Measurements from ENCODE around the gene PPP1R15B.

PPP1R15B gene

DNA sequence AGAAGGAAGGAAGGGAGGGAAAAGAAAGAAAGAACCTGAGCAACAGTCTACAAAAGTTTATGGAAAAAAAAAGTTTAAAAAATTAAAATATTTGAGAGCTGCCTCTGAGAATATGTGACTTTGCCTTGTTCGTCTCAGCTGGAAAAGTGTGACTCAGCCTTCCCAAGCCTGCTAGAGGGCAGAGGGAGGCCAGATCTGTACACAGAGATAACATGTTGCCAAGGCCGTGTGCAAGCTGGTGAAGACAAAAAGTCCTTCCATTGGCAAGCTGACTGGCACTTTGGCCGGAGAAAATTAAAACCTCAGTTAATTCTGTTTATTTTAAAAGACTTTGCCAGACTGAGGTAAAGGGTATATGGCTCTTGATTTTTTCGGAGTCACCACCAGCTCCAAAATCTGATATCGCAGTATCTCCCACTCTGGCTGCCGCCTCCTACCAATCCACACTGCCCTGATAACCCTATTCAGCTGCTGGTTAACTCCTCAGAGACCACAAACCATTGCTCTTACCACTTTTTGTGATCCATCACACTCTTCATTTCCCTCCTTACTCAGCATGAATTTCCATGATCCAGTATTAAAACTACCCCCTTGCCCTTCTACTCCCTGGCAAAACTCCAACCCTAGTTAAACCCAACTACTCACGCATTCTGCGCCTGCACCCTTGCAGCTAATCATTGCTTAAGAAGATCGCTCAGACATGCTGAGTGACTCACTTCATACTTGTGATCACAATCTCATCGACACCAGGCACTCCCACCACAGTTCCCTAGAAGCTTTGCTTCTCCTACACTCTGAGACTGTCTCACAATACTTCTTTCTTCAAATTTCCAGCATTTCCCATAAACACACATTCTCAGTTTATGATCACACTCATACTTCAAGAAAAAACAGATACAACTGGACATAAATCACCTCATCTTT, 5.7 kb upstream of the PPP1R15B start:
- no peaks in the 10 kb centered on the region for H3K27me3 ChIP-seq (ENCODE audit: control insufficient read depth in 1 of 2, insufficient read depth in 2 of 2, low read length in 2 of 2)
- no peaks in the 10 kb centered on the region for H3K9me3 ChIP-seq (ENCODE audit: low read length)
- no peak overlapping the region for H3K9ac ChIP-seq (ENCODE audit: low read length)
- peaks cover 20% of the 10 kb centered on the region for H3K4me1 ChIP-seq (ENCODE audit: insufficient read depth, low read length)
- H3K27ac ChIP-seq (ENCODE audit: low read depth, low read length): peak overlapping the region; percentile 43
- H3K4me3 ChIP-seq (ENCODE audit: low read depth in 1 of 2, low read length in 2 of 2): no peak overlapping the region
- H3K36me3 ChIP-seq (ENCODE audit: insufficient read depth, low read length): peaks cover 6% of the 10 kb centered on the region

DNA sequence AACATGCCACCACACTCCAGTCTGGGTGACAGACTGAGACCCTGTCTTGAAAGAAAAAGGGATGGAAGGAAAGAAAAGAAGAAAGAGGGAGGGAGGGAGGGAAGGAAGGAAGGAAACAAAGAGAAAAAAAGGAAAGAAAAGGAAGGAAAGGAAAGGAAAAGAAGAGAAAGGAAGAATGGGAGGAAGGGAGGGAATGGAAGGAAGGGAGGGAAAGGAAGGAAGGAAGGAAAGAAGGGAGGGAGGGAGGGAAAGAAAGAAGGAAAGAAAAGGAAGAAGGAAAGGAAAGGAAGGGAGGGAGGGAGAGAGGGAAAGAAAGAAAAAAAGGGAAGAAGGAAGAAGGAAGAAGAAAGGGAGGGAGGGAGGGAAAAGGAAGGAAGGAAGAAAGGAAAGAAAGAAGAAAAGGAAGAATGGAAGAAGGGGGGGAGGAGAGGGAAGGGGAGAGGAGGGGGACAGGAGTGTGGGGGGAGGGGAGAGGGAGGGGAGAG, 5.0 kb upstream of the PPP1R15B start:
- H3K27ac ChIP-seq (ENCODE audit: low read depth, low read length): no peak overlapping the region
- peaks cover 20% of the 10 kb centered on the region for H3K4me1 ChIP-seq (ENCODE audit: insufficient read depth, low read length)
- no peak overlapping the region for H3K4me3 ChIP-seq (ENCODE audit: low read depth in 1 of 2, low read length in 2 of 2)

DNA sequence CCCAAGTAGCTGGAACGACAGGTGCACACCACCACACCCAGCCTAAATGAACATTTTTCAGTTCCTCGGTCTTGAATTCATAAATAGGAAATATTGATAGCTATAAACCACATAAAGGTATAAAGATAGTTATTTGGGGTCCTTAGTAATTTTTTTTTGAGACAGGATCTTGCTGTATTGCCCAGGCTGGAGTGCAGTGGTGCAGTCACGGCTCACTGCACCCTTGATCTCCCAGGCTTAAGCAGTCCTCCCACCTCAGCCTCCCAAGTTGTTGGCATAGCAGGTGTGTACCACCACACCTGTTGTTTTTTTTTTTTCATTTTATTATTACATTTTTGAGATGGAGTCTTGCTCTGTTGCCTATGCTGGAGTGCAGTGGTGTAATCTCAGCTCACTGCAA, 3.7 kb upstream of the PPP1R15B start:
- H3K4me3 ChIP-seq (ENCODE audit: low read depth in 1 of 2, low read length in 2 of 2): no peak overlapping the region
- H3K27ac ChIP-seq (ENCODE audit: low read depth, low read length): no peak overlapping the region
- peaks cover 20% of the 10 kb centered on the region for H3K4me1 ChIP-seq (ENCODE audit: insufficient read depth, low read length)

More for the DNA sequence above, 5.0 kb upstream of the PPP1R15B start:
- H3K36me3 ChIP-seq (ENCODE audit: insufficient read depth, low read length): peaks cover 5% of the 10 kb centered on the region
- H3K9ac ChIP-seq (ENCODE audit: low read length): no peak overlapping the region
- H3K9me3 ChIP-seq (ENCODE audit: low read length): no peaks in the 10 kb centered on the region
- H3K27me3 ChIP-seq (ENCODE audit: control insufficient read depth in 1 of 2, insufficient read depth in 2 of 2, low read length in 2 of 2): no peaks in the 10 kb centered on the region

GRCh38 chr1:204414016-204414415, 2.4 kb upstream of the PPP1R15B start:
- no peak overlapping the region for H3K27ac ChIP-seq (ENCODE audit: low read depth, low read length)
- no peaks in the 10 kb centered on the region for H3K9me3 ChIP-seq (ENCODE audit: low read length)
- peaks cover 8% of the 10 kb centered on the region for H3K36me3 ChIP-seq (ENCODE audit: insufficient read depth, low read length)
- H3K27me3 ChIP-seq (ENCODE audit: control insufficient read depth in 1 of 2, insufficient read depth in 2 of 2, low read length in 2 of 2): no peaks in the 10 kb centered on the region
- H3K4me3 ChIP-seq (ENCODE audit: low read depth in 1 of 2, low read length in 2 of 2): no peak overlapping the region
- peaks cover 20% of the 10 kb centered on the region for H3K4me1 ChIP-seq (ENCODE audit: insufficient read depth, low read length)
- no peak overlapping the region for H3K9ac ChIP-seq (ENCODE audit: low read length)

More for the DNA sequence above, 3.7 kb upstream of the PPP1R15B start:
- Histone ChIP-seq H3K9ac (ENCODE audit: low read length) (no peak overlapping the region), H3K36me3 (ENCODE audit: insufficient read depth, low read length) (no peaks in the 10 kb centered on the region), H3K9me3 (ENCODE audit: low read length) (no peaks in the 10 kb centered on the region), H3K27me3 (ENCODE audit: control insufficient read depth in 1 of 2, insufficient read depth in 2 of 2, low read length in 2 of 2) (no peaks in the 10 kb centered on the region)

DNA sequence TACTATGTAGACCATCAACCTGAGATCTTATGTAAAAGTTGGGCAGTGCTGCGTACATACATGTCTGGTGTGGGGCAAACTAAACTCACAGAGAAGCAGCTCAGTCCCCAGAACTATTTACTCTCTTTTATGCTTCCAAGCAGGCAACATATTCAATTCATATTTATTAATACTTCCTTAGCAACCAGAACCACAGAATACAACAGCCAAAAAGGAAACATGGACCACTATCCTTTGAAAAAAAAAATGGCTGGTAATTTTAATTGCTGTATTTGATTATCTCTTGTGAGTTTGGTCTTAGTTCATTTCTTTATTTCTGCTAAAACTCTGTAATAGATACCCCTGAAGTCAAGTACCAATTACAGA, 1.5 kb upstream of the PPP1R15B start:
- Histone ChIP-seq H3K27ac (ENCODE audit: low read depth, low read length) (peak overlapping the region; percentile 37), H3K4me1 (ENCODE audit: insufficient read depth, low read length) (peaks cover 12% of the 10 kb centered on the region), H3K9ac (ENCODE audit: low read length) (no peak overlapping the region), H3K9me3 (ENCODE audit: low read length) (no peaks in the 10 kb centered on the region), H3K27me3 (ENCODE audit: control insufficient read depth in 1 of 2, insufficient read depth in 2 of 2, low read length in 2 of 2) (no peaks in the 10 kb centered on the region), H3K4me3 (ENCODE audit: low read depth in 1 of 2, low read length in 2 of 2) (no peak overlapping the region), H3K36me3 (ENCODE audit: insufficient read depth, low read length) (peaks cover 8% of the 10 kb centered on the region)

DNA sequence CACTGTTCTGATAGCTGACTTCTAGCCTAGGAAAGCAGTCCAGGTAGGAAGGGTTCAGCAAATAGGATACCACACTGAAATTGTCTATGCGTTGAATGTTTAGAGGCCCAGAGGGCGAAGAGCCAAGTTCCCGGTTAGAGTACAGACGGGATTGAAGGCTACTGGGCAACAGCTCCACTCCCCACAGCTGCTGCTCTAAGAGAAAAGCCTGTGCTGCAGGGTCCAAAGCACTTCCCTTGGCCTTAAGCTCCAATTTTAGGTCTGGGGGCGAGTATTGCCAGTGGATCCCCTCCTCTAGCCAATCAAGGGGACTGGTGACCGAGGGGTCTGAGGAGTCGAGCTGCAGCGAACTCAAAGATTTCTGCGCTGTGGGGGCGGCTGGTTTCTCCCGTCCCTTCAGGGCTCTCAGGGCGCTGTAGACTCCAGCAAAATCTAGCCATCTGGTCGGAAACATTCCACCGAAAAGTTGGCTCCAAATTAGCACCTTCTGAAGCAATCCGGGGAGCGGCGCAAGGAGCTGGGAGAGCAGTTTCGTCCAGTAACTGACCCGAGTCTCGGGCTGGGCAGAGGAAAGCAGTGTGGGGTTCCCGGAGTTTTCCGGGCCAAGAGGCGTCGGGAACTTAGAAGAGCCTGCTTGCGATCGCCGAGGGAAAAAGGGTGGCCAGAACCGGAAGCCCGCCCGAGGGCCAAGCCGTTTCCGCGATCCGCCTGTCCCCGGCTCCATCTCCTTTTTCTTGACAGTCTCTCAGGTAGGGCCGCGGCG, 748 bp downstream of the PPP1R15B start:
- Histone ChIP-seq H3K27ac (ENCODE audit: low read depth, low read length) (peak overlapping the region; percentile 99), H3K4me1 (ENCODE audit: insufficient read depth, low read length) (peaks cover 14% of the 10 kb centered on the region), H3K4me3 (ENCODE audit: low read depth in 1 of 2, low read length in 2 of 2) (peak overlapping the region; percentile 95 to 98), H3K9me3 (ENCODE audit: low read length) (no peaks in the 10 kb centered on the region), H3K27me3 (ENCODE audit: control insufficient read depth in 1 of 2, insufficient read depth in 2 of 2, low read length in 2 of 2) (no peaks in the 10 kb centered on the region), H3K9ac (ENCODE audit: low read length) (peak overlapping the region; percentile 98), H3K36me3 (ENCODE audit: insufficient read depth, low read length) (peaks cover 10% of the 10 kb centered on the region)

DNA sequence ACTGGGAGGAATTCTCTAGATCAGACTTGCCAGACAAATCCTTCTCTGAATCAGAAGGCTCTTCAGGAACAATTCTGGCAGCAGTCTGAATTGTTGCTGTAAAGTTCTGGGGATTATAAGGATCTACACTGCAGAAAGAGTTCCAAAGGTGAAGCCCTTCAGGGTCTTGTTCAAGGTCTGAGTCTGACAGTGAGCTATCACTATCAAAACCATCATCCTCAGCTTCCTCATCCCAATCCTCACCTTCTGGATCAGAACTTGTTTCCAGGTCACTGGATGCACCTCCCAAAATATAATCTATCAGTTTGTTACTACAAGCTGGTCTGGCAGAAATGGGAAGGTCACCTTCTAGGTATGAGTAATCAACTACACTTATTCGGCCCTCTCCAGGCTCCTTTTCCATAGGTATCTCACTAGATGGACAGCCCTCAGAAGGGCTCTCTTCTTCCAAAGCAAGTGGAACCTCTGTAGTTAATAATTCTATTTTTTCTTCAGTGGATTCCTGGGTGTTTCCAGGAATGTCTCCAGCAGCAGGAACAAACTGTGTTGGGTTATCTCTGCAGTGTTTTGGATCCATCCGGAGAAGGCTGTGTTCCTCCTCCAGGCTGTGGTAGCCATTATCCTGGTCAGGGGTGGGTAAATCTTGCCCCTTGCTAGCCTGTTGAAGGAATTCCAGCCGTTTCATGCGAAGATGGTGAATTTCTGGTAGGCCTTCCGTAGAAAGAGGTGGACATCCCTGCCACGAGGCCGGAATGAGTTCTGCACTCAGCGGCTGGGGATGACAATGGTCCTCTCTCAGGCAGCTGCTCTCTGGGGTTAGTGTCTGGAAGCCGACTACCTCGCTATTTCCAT, 1.6 kb downstream of the PPP1R15B start:
- Histone ChIP-seq H3K9ac (ENCODE audit: low read length) (peak overlapping the region; percentile 98), H3K4me1 (ENCODE audit: insufficient read depth, low read length) (peaks cover 17% of the 10 kb centered on the region), H3K4me3 (ENCODE audit: low read depth in 1 of 2, low read length in 2 of 2) (peak overlapping the region; percentile 95 to 98), H3K27ac (ENCODE audit: low read depth, low read length) (peak overlapping the region; percentile 99), H3K9me3 (ENCODE audit: low read length) (no peaks in the 10 kb centered on the region), H3K27me3 (ENCODE audit: control insufficient read depth in 1 of 2, insufficient read depth in 2 of 2, low read length in 2 of 2) (no peaks in the 10 kb centered on the region), H3K36me3 (ENCODE audit: insufficient read depth, low read length) (peaks cover 18% of the 10 kb centered on the region)

DNA sequence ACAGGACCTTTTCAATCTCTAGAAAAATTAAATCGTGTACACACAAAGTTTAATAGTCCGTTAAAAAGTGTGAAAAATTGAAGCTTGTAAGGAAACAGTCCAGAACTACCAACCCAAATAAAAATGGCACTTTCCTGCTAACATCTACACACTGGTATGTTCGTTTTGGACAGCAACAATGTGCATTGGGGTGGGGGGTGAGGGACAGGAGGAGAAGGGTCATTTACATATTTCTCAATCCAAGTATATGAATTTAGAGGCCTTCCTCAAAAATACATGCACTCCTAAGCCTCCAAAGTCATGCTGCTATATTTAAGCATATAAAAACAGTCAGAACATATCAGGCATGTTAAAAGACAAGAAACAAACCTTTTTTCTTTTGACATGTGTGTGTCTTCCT, 2.5 kb downstream of the PPP1R15B start:
- Histone ChIP-seq H3K27me3 (ENCODE audit: control insufficient read depth in 1 of 2, insufficient read depth in 2 of 2, low read length in 2 of 2) (no peaks in the 10 kb centered on the region), H3K36me3 (ENCODE audit: insufficient read depth, low read length) (peaks cover 26% of the 10 kb centered on the region), H3K4me1 (ENCODE audit: insufficient read depth, low read length) (peaks cover 17% of the 10 kb centered on the region), H3K4me3 (ENCODE audit: low read depth in 1 of 2, low read length in 2 of 2) (peak overlapping the region; percentile 95 to 98), H3K9me3 (ENCODE audit: low read length) (no peaks in the 10 kb centered on the region), H3K27ac (ENCODE audit: low read depth, low read length) (peak overlapping the region; percentile 99), H3K9ac (ENCODE audit: low read length) (peak overlapping the region; percentile 98)

DNA sequence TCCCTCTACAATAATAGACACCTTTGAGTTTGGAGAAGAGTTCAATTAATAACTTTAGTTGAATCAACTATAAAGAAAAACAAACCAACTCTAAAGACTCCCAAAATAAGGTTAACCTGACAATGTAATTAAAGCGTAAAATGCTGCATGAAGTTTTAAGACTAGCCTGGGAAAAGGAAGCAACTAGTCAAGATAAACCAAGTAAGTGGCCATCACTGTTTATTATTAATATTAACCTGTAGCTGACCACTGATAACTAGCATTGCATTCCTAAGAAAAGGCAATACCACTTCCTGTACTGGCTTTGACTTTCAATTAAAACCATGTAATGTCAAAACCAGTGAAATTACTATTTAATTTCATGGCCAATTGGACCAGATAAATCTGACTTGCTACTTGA, 3.0 kb downstream of the PPP1R15B start:
- Histone ChIP-seq H3K4me1 (ENCODE audit: insufficient read depth, low read length) (peaks cover 17% of the 10 kb centered on the region), H3K4me3 (ENCODE audit: low read depth in 1 of 2, low read length in 2 of 2) (peak overlapping the region; percentile 95 to 98), H3K27me3 (ENCODE audit: control insufficient read depth in 1 of 2, insufficient read depth in 2 of 2, low read length in 2 of 2) (no peaks in the 10 kb centered on the region), H3K36me3 (ENCODE audit: insufficient read depth, low read length) (peaks cover 31% of the 10 kb centered on the region), H3K9me3 (ENCODE audit: low read length) (no peaks in the 10 kb centered on the region), H3K9ac (ENCODE audit: low read length) (peak overlapping the region; percentile 98), H3K27ac (ENCODE audit: low read depth, low read length) (peak overlapping the region; percentile 99)

DNA sequence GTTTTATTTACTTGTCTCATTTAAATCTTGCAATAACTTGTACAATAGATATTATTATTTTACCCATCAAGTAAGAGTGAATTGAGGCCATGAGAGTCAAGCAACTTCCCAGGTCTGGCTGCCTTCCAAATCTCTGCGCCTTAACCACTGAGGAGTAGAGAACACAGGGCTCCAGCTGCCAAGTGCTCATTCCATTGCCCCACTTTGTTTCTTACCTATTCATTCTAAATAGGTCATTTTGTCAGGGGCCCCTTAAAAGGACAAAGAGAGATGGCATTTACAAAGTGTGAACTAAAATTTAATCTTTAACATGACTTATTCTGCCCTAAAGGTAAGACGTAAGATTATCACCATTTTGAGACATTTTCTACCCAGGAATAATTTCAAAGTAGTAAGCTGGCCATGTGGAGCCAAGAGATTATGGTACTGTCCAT, 3.5 kb downstream of the PPP1R15B start:
- Histone ChIP-seq H3K36me3 (ENCODE audit: insufficient read depth, low read length) (peaks cover 33% of the 10 kb centered on the region), H3K4me3 (ENCODE audit: low read depth in 1 of 2, low read length in 2 of 2) (peak overlapping the region; percentile 95 to 98), H3K9ac (ENCODE audit: low read length) (peak overlapping the region; percentile 98), H3K9me3 (ENCODE audit: low read length) (no peaks in the 10 kb centered on the region), H3K27ac (ENCODE audit: low read depth, low read length) (peak overlapping the region; percentile 61), H3K4me1 (ENCODE audit: insufficient read depth, low read length) (peaks cover 17% of the 10 kb centered on the region), H3K27me3 (ENCODE audit: control insufficient read depth in 1 of 2, insufficient read depth in 2 of 2, low read length in 2 of 2) (no peaks in the 10 kb centered on the region)
